HG03064 (cell line): ENCODE measurements around the gene HOXA4.

Experiments
- ATAC-seq: cut with Tn5 transposase; IDR thresholded peaks from one replicate; pipeline ENCODE4 v1.9.1; 2021; ENCODE audit warnings: low read depth; ENCODE audit not compliant: unreplicated experiment

The HOXA4 gene

DNA sequence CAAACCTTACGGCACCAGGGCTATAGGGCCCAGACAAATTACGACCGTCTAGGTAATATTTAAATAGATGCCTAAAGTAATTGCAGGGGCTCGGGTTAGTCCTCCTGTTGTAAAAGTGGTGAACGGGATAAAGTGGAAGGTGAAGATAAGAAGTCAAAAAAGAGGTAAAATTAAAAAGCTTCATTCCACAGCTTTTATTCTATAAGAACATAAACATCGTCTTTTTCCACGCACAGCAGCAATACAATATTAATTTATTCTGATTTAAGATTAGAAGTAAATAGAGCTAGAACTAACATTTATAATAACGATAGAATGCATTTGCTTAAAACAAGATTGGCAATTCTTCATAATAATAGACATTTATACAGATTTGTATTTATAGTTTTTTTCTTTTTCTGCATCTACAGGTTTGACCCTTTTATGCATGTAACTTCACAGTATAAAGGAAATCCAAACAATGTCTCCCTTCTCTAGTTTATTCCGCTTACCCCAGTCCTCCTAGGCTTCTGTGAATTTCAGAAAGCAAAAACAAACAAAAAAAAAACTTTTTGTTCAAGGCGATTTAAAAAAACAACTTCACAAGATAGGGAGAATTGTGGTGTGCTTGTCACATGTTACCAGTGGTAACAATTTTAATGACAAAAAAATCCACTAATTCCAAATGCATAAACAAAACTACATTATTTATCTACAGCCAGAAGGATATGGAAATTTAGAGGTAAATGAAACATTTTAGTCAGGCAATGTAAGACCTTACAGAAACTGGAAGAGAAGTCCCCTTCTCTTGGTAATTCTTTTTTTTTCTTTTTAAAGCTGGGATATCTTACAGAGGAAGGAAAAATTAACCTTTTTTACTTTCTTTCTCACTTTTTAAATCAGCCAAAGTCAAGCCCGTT, 40.1 kb upstream of the HOXA4 start:
- no peak for ATAC-seq

DNA sequence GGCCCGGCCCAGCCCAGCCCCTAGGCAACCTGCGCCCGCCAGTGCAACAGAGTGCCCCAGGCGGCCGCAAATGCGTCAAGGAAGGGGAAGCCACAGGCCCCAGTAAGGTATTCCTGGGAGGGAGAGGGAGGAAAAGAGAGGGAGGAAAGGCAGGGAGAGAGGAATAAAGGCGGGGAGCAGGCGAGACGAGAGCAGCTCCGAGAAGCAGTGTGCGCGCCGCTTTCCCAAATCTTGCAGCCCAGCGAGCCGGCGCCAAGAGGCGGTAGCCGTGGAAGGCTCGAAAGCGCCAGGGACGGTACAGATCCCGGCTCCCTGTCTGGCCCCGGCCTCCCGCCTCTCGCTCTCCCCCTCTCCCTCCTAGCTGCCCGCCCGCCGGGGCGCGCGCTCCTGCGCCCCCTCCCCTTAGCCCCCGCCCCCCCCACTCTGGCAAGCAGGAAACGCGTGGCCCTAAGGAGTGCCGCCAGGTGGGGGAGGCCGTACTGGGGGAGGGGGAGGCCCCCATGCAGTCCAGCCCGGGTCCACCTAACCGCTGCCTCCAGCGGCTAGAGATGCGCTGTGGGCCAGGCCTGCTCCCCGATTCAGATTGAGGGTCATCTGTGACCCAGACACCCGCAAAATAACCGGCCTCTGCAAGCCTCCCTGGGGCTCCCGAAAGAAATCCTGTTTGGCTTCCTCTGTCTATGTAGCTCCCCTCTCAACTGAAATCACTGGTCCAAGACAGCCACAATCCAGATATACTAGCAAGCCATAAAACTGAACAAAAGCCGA, 39.3 kb upstream of the HOXA4 start:
- ATAC-seq: no peak

DNA sequence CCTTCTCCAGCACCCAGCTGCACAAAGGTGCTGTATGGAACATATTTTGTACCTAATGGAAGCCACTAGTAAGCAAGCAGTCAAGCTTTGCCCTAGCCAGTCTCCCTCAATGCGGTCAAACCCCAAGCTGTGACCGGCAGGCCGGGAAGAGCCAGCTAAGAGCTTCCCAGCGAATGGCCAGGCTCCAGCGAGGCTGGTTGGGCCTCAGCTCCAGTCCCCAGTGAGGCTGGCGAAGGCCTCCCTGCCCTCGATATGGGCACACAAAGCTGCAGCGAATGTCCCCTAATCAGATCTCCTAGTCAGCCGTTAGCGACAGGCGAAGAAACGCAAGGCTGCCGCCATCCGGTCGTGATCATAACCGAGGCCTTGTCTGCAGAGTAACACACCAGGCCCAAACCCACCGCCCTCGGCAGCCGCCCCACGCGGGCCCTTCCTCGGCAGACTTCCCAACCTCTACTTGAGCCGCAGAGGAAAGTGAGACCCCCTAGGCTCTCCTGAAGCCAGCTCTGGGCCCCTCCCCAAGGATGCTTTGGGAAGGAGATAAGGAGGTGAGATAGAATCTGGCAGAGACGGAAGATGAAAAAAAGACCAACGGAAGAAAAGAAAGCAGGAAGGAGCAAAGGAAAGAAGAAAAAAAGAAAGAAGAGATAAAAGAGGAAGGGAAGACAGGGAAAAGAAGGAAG, 37.8 kb upstream of the HOXA4 start:
- no peak for ATAC-seq

DNA sequence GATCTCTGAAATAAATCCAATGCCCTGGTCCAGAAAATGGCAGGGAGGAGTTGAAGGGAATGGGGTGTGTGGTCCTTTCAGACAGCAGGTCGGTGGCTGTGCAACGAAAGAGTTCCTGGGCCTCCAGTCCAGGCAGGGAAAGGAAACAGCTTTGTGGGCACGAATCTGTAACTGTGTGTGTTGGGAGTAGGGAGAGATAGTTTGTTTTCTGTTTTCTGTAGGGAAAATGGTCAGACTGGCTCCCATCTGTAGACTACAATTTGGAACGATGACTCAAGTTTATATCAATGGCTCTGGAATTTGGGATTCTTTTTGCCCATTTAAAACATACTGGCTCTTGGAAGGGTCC, 37.3 kb upstream of the HOXA4 start:
- no peak for ATAC-seq

DNA sequence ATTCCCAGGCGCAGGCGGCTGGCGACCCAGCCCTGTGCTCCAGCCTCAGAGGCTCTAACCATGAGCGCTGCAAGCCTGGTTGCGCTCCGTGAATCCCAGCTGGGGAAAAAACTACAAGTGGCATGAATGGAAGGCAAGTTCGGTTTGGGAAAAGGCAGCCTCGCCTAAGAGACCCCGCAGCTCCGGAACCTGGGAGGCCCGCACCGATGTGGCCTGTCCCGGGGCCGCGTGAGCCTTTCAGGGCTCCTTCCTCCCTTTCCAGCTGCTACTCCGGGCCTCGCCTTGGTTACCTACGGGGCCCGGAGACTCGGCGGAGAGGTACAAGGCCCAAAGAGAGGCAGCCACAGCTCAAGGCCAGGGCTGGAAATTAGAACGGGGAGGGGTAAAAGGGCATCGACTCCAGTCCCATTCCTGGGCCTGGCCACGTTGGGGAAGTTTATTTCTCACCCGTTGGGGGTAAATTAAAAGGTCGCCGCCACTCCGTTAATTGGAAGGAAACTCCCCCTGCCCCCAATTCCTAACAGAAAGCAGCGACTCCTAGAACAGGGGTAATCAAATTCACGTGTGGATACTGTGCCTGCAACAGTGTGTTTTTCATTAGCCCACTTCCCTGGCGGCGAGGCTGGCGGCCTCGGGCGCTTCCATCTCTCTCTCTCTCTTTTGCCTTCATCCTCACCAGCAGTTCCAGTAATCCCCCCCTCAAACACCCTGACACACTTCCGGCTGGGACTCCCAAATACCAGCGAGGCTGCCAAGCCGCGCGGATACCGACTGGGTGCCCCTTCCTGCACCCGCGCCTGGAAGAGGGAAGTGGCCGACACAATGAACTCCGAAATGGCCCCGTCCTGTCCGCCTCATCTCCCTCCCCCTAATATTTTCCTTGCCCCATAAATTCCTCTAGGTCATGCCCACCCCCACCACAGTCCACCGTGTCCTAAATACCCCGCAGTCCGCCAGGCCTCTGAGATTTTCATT, 36.3 kb upstream of the HOXA4 start:
- ATAC-seq: no peak

DNA sequence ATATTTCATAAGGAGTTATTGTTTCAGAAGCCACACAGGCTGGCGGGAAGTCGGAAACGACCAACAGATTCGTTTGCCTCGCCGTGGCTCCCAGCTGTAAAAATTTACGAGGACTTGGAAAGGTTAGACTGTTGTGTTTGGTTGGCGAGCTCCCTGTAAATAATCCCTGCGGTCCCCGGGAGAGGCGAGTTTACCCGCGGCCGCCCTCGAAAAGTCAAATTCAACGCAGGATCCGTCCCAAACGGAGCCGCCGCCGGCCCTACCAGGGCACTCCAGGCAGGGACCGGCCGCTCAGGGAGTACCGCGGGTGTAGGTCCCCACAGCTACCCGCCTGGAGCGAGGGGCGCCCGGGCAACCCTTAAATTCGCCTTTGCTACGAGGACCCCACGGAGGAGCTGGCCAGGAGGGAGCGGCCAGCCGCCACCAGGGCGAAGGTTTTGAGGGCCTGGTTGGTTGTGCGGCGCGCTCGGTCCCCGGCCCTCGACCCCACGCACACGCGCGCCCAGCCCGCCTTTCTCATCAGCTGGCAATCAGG, 35.5 kb upstream of the HOXA4 start:
- ATAC-seq: no peak

DNA sequence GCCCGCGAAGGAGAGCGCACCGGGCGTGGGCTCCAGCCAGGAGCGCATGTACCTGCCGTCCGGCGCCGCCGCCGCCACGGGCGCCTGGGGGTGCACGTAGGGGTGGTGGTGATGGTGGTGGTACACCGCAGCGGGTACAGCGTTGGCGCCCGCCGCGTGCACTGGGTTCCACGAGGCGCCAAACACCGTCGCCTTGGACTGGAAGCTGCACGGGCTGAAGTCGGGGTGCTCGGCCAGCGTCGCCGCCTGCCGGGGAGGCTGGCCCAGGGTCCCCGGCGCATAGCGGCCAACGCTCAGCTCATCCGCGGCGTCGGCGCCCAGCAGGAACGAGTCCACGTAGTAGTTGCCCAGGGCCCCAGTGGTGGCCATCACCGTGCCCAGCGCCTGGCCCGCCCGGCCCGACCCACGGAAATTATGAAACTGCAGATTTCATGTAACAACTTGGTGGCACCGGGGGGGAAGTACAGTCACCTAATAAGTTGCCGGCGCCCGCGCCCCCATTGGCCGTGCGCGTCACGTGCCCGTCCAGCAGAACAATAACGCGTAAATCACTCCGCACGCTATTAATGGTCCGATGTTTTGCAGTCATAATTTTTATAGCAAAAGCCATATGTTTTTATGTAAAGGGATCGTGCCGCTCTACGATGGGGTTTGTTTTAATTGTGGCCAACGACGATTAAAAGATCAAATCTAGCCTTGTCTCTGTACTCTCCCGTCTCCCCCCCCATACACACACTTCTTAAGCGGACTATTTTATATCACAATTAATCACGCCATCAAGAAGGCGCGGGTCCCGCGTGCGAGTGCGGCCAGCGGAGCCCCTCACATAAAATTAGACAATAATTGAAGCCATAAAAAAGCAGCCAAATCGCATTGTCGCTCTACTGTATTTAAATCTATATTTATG, 34.8 kb upstream of the HOXA4 start, which contains the start of gene HOXA9:
HOXA9 (minus strand) TSS at position 449 of the 907 bp plus-strand sequence; CDS start at position 369, 80 bp downstream.
- no peak for ATAC-seq

DNA sequence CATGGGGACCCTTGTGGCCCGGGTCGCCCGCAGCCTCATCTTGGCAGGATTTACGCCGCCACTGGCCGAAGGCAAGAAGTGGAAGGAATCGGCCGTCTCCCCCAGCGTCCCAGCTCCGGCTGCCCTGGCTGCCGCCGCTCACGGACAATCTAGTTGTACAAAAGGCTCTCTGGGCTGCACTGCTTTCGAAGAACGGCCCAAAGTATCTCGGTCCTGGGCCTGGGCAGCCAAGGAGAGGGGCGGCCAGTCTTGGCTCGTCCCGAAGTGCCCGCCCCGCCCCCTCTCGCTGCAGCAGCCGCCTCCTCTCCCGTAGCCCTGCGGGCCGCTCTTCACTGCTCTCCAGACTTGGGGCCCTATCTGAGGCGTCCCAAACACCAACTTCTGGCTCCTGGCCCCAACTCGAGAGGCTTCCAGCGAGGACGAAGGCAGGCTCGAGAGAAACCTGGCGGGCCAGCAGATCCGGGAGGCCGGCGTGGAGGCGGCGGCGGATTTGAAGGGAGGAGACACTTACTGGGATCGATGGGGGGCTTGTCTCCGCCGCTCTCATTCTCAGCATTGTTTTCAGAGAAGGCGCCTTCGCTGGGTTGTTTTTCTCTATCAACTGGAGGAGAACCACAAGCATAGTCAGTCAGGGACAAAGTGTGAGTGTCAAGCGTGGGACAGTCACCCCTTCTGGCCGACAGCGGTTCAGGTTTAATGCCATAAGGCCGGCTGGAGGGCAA, 34.0 kb upstream of the HOXA4 start:
- no peak for ATAC-seq

DNA sequence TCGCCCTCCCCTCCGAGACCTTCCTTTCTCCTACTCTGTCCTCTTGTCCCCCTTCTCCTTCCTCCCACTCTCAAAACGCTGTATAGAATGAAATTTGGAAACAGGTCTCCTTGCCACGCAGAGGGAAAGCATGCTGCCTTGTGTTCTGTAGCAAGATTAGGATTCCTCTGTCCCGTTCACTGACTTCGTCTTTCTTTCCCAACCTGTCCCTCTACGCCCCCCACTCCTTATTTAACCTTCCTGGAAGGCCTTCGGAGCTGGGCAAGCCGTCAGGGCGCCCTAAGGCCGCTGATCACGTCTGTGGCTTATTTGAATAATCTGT, 33.4 kb upstream of the HOXA4 start:
- no peak for ATAC-seq

DNA sequence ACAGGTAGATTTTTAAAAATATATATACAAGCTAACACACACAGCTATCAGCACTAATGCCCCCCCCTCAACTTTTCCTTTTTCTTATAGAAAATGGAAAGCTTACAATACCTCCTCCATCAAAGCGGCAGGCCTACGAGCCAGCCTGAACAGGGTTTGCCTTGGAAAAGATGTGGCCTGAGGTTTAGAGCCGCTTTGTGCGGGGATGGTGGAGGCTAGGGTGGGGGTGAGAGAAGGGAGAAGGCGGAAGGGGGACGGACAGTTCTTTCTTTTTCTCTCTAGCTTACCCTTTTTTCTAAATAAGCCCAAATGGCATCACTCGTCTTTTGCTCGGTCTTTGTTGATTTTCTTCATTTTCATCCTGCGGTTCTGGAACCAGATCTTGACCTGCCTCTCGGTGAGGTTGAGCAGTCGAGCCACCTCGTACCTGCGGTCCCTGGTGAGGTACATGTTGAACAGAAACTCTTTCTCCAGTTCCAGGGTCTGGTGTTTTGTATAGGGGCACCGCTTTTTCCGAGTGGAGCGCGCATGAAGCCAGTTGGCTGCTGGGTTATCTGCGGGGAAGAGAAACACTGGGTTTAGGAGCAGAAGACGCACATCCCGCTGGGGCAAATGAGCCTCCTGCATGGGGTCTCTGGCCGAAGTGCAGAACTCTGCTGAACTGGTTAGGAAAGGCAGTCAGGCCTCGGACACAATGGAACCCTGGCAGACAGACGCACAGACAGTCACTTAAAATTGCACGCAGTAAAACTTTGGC, 32.9 kb upstream of the HOXA4 start:
- ATAC-seq: no peak

DNA sequence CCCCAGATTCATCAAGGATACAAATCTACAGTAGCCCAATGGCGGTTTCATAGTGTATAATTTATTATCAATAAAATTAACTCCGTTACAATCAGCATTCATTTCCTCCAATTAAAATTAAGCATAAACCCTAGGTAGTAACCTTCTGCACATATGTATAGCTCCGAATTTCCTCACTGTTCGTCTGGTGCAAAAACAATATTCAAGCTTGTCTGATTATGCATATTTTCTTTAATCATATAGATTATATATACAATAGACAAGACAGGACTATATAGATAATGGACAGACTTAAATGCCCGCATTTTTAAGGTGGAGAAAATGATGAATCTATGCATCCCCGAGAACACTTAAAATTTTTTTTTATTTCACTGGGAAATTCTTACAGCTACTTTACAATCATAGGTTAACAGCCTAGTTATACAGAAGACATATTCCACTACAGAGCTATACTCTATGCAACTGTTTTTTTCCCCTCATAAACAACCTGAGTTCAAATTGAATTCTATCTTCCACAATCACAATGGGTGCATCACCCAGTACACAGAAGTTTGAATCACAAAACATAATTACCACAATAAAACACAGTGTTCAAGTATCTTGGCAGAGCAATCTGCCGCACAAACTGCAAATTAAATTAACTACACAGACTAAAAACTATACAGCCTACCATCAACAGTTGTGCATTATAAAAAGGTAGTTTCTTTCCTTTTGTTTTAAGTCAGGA, 32.2 kb upstream of the HOXA4 start:
- no peak for ATAC-seq

DNA sequence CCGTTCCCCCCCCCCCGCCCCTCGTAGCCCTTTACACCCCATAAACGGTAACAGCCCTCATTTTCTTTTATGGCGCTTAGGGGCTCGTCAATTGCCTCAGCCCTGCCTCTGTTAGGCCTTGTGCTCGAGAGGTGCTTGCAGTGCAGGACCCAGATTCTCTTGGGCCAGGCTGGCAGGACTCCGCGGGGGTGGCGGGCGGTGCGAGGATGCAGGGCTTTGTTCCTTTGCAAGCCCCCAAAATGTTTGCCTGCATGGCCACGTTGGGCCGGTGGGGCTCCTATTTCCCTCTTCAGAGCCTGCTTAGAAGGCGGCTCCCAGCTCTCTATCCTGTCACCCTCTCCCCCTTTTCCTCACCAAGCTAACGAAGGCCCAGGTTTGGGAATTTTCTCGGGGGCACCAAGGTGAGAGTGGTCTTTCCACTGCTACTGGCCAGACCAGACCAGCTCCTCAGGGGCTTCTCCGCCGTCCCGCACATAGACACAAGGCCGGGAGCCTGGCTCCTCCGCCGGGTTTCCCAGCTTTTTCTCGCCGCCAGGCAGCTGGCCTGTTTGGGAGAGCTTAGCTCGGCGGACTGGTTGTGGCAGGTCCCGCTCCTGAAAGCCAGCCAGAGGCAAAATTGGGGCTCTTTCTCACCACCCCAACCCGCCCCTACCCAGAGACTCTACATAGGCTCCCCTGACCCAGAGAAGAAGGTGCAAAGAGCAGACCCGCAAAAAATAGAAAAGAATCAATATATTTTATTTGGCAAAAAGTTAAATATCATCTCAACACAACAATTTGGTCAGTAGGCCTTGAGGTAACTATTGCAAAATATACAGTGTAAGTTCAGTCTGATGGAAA, 31.4 kb upstream of the HOXA4 start:
- ATAC-seq: no peak

DNA sequence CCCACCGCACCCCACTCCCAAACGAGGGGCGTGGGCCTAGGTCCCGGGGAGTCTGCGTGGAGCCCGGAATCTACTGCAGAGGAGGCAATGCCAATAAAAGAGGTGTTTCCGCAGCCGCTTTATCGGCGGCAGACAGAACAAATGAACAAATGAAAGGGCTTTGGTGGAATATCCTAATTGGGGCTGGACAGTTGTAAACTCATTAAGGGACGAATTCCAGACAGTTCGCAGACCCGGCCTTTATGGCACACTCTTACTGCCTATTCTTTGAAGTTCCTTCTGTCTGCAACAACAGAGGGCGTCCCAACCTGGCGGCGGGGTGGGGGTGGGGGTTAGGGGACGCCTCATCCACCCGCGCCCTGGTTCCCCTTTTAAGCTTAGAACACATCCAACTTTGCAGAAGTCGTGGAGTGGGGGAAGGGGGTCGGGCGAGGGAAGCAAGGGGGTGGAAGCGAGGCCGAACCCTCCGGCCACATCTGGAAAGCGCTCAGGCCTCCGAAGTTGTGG, 30.7 kb upstream of the HOXA4 start:
- ATAC-seq: no peak

DNA sequence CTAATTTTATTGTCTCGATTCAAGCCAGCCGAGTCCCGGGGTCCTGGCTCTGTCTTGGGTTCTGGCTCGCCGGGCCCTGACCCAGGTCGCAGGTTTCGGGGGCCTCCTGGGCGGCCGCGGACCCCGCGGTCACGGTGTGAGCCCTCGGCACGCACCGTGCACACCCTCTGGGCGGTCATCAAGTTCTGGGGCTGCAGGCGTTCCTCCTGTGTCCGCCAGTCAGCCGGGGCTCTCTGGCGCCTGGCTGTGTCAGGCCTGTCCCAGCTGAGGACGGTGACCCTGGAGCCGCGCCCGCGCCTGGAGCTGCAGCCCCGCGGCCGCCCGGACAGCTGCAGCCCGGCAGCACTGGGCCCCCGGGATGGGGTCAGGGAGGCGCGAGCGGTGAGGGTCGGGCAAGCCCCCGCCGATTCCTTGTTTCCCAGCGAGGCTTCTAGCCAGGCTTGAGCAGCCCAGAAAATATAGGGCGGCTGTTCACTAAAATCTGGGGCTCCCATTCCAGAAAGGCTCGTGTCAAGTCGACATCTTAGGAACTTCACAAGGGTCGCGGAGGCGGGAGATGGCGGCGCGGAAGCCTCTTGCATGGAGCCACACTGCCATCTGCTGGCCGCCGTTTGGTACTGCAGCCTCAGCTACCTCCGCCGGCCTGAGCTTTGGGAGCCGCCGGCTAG, 30.1 kb upstream of the HOXA4 start:
- no peak for ATAC-seq

DNA sequence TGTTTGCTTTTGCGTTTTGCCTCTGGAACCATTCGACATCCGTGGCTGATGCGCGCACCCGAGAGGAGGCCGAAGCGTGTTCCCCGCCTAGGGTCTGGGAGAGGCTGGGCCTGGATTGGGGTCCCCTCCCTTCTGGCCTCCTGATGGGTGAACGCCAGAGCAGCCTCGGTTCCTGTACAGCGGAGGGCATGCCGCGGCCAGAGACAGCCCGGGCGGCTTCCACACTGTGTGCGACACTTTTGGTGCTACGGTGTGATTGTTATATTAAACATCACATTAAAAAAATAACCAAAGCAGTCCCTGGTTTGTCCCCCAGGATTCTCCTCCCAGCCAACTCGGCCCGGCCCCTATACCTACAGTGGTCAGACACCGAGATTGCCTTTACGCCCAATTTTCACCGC, 29.6 kb upstream of the HOXA4 start:
- ATAC-seq: no peak
